ENCODE data around the gene RNF208.

GRCh38 chr9:137228506-137228967, 6.5 kb upstream of the RNF208 start:
- TF ChIP-seq, protein P1, sequence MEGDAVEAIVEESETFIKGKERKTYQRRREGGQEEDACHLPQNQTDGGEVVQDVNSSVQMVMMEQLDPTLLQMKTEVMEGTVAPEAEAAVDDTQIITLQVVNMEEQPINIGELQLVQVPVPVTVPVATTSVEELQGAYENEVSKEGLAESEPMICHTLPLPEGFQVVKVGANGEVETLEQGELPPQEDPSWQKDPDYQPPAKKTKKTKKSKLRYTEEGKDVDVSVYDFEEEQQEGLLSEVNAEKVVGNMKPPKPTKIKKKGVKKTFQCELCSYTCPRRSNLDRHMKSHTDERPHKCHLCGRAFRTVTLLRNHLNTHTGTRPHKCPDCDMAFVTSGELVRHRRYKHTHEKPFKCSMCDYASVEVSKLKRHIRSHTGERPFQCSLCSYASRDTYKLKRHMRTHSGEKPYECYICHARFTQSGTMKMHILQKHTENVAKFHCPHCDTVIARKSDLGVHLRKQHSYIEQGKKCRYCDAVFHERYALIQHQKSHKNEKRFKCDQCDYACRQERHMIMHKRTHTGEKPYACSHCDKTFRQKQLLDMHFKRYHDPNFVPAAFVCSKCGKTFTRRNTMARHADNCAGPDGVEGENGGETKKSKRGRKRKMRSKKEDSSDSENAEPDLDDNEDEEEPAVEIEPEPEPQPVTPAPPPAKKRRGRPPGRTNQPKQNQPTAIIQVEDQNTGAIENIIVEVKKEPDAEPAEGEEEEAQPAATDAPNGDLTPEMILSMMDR (IDR thresholded peaks at IDR 0.05; ENCODE audit: borderline replicate concordance, extremely low read depth, low read length, poor library complexity, severe bottlenecking), result no peak
- no peak for TF ChIP-seq EZH2 (IDR thresholded peaks at IDR 0.05; ENCODE audit: borderline replicate concordance, low read depth, low read length, severe bottlenecking)
